Fibroblast of skin of left quadriceps (primary cell): ENCODE results near the gene PIK3R1.
"Not testable (repeated sequence)": the region's sequence is repeated elsewhere in the genome, so short reads cannot be mapped to it uniquely, and the experiment has no call there.

Experiments used
- DNase-seq, 2 experiments: peaks; one replicate each; pipeline ENCODE4 v3.0.0-alpha.2; 2013; ENCODE audit warnings: low read depth in 2 of 2

PIK3R1 gene

GRCh38 chr5:68193481-68194036 is 22.0 kb upstream of the PIK3R1 start:
- DNase-seq: no peak

DNA sequence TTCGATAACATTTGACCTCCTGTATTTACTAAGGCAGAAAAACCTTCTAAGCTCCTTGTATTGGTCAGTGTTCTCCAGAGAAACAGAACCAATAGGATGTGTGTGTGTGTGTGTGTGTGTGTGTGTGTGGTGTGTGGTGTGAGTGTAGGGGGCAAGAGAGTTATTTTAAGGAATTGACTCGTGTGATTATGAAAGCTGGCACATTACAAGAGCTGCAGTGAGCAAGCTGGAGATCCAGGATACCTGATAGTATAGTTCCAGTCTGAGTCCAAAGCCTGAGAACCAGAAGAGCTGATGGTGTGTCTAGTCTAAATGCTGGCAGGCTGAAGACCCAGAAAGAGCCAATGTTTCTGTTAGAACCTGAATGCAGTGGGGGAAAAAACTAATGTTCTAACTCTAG is 21.2 kb upstream of the PIK3R1 start:
- no peak for DNase-seq

- no peak for DNase-seq
These were observed 20.4 kb upstream of the PIK3R1 start for GRCh38 chr5:68195137-68195536.

- no peak for DNase-seq
These were observed 18.7 kb upstream of the PIK3R1 start for GRCh38 chr5:68196876-68197275.

DNA sequence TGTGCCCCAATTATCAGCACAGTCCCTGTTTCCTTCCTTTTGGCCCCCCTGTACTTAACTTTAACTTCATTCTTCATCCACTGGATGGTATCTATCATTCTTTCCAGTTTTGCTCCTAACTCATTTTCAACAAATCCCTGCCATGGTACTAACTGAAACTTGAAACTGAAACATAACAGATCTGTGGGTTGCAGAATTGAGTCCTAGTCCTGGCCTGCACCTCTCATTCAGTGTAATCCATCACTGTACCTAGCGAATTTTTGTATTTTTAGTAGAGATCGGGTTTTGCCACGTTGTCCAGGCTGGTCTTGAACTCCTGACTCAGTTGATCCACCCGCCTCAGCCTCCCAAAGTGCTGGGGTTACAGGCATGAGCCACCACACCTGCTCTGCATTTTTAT is 15.3 kb upstream of the PIK3R1 start:
- DNase-seq: no peak

DNA sequence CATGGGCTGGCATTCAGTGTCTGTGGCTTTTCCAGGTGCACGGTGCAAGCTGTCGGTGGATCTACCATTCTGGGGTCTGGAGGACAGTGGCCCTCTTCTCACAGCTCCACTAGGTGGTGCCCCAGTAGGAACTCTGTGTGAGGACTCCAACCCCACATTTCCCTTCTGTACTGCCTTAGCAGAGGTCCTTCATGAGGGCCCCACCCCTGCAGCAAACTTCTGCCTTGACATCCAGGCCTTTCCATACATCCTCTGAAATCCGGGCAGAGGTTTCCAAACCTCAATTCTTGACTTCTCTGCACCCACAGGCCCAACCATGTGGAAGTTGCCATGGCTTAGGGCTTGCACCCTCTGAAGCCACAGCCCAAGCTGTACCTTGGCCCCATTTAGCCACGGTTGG is 4.9 kb upstream of the PIK3R1 start:
- DNase-seq: not testable (repeated sequence)

- no peak for DNase-seq
These were observed 911 bp upstream of the PIK3R1 start for GRCh38 chr5:68214482-68215207.

- no peak for DNase-seq
These were observed 315 bp downstream of the PIK3R1 start for GRCh38 chr5:68215898-68216244.

GRCh38 chr5:68216245-68217046 is 890 bp downstream of the PIK3R1 start:
- no peak for DNase-seq

DNA sequence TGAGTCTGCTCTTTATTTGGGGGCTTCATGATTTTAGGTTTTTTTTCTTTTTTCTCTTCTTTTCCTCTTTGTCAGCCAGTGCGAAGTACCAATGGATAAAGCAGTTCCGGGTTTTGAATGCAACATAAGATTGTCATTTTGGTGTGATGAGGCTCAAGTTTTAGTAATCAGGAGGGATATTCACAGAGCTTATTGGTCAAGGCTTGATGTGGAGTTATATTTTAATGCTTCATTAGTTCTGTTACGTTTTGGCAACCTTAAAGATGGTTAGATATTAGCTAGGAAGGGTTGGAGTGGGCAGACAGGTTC is 1.4 kb downstream of the PIK3R1 start:
- DNase-seq: no peak

- no peak for DNase-seq
These were observed 2.0 kb downstream of the PIK3R1 start for GRCh38 chr5:68217528-68217927.

DNA sequence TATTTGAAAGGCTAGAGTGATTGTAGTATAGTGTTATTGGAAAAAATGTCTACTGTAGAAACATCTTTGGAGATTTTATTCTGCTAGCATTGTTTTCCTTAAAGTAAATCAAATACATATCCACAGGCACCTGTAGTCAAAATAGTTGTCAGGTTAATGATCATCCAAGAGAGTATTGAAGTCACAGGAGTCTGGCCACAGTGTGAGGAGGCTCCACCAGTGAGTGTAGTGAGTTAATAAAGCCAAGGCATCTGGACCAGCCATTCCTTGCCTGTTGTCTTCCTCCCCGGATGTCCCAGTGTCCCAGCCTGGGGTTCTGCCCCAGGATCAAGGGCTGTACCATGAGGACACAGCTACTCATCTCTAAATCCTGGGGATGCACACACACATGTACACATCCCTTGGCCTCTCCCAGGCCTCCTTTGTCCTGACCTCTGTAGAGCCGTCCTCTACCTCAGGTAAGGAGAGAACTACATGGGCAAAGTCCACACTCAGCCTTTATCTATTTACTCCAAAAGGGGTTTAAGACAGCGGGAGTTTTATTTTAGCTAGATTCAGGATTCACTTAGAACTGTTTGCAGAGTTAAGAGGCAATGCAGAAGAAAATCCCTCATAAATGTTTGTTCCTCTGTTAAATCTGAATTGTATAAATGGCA is 3.7 kb downstream of the PIK3R1 start:
- no peak for DNase-seq

- DNase-seq: no peak
These were observed 4.7 kb downstream of the PIK3R1 start for GRCh38 chr5:68220260-68220659.

DNA sequence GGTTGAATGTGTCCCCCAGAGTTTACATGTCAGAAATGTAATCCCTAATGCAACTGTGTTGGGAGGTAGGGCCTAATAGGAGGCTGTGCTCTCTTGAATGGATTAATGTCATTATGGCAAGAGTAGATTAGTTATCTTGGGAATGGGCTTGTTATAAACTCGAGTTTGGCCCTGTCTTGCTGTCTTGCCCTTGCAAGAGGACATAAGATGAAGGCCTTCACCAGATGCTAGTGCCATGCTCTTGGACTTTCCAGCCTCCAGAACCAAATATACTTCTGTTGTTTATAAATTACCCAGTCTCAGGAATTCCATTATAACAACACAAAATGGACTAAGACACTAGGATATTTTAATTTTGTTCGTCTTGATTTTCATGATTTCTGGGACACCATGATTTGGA is 5.4 kb downstream of the PIK3R1 start:
- DNase-seq: no peak

DNA sequence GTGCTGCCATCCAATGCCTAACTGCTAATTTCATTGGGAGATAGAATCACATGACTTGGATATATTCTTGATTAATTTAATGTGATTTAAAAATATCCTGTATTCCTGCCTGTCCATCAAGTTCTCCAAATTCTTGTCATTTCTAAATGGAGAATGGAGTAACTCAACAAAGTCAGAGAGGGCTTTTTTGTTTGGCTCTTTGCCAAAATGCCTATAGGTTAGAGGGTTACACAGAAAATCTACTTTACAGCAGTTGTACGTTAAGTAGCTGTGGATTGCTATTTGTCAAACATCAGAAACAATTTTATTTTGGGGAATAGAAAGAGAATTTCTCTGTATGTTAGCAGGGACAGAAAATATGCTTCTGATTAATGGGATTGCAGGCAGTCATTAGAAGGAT is 5.9 kb downstream of the PIK3R1 start:
- DNase-seq: no peak

DNA sequence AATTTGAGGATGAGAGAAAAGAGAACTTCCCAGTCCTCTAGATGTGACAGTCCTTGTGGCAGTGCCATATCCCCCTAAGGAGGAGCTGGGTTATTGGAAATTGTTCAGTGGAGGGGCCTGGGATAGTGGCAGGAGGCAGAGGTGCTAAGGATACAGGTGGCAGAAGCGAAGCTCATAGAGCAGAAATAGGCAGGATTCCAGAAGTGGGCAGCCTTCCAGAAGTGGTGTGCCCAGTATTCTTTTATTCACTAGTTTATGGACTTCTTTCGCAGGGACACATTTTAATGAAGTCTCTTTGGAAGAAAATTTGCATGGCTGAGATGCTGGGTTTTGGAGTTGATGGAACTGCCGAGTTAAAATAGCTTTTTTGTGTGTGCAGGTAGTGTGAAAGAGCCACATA is 6.8 kb downstream of the PIK3R1 start:
- no peak for DNase-seq

GRCh38 chr5:68222824-68223354 is 7.3 kb downstream of the PIK3R1 start:
- no peak for DNase-seq

GRCh38 chr5:68223904-68224303 is 8.3 kb downstream of the PIK3R1 start:
- no peak for DNase-seq

DNA sequence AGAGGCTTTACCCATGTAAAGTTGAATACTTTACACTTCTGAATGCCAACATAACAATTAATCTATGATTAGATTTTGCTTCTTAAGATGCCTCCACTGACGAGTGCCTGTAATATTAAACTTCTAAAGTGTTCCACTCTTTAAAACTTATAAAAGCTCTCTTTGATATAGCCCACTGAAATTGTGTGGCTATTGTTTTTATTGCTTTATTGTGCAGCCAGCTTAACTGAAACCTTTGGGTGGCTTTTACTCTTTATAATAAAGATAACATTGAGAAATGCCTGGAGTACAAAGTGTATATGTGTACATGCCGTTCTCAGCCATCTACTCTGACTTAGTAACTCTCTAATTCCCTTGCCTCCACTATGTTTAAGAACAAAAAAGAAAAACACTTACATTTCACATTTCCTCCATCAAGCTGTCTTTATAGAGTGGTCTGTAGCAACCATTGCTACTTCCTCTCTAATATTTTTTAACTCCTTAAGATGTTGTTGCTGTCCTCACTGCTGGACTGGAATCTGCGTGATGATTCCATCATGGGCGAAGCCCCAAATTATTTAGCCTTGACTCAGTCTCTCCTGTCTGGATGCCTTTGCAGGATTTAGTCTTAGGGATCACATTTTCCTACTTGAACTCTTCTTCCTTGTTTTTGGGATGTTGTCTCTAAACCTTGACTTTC is 9.1 kb downstream of the PIK3R1 start:
- DNase-seq: peak in 1 of 2 experiments; percentile 25

- DNase-seq: peak; percentile 87 to 88
These were observed 9.8 kb downstream of the PIK3R1 start for GRCh38 chr5:68225188-68225910.

- no peak for DNase-seq
These were observed 10.5 kb downstream of the PIK3R1 start for GRCh38 chr5:68225911-68226545.
